Measurements from ENCODE around the gene ZNF462.
"Not testable (repeated sequence)": the region's sequence is repeated elsewhere in the genome, so short reads cannot be mapped to it uniquely, and the experiment has no call there.

The ZNF462 gene

GRCh38 chr9:106829666-106830408 is 33.1 kb upstream of the ZNF462 start:
- TF ChIP-seq, protein P1, sequence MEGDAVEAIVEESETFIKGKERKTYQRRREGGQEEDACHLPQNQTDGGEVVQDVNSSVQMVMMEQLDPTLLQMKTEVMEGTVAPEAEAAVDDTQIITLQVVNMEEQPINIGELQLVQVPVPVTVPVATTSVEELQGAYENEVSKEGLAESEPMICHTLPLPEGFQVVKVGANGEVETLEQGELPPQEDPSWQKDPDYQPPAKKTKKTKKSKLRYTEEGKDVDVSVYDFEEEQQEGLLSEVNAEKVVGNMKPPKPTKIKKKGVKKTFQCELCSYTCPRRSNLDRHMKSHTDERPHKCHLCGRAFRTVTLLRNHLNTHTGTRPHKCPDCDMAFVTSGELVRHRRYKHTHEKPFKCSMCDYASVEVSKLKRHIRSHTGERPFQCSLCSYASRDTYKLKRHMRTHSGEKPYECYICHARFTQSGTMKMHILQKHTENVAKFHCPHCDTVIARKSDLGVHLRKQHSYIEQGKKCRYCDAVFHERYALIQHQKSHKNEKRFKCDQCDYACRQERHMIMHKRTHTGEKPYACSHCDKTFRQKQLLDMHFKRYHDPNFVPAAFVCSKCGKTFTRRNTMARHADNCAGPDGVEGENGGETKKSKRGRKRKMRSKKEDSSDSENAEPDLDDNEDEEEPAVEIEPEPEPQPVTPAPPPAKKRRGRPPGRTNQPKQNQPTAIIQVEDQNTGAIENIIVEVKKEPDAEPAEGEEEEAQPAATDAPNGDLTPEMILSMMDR (IDR thresholded peaks at IDR 0.05; ENCODE audit: low read depth, low read length): no peak
- DNase-seq (ENCODE audit: extremely low read depth, low read depth): no peak

- no peak for DNase-seq (ENCODE audit: extremely low read depth, low read depth)
- TF ChIP-seq, protein P1 (IDR thresholded peaks at IDR 0.05; ENCODE audit: low read depth, low read length): no peak
These were observed 32.3 kb upstream of the ZNF462 start for GRCh38 chr9:106830527-106831150.

- DNase-seq (ENCODE audit: extremely low read depth, low read depth): no peak
- TF ChIP-seq, protein P1 (IDR thresholded peaks at IDR 0.05; ENCODE audit: low read depth, low read length): no peak
These were observed 28.1 kb upstream of the ZNF462 start for GRCh38 chr9:106834888-106835287.

- TF ChIP-seq, protein P1 (IDR thresholded peaks at IDR 0.05; ENCODE audit: low read depth, low read length): no peak
- DNase-seq (ENCODE audit: extremely low read depth, low read depth): no peak
These were observed 27.1 kb upstream of the ZNF462 start for GRCh38 chr9:106835840-106836239.

GRCh38 chr9:106843371-106843770 is 19.6 kb upstream of the ZNF462 start:
- no peak for DNase-seq (ENCODE audit: extremely low read depth, low read depth)
- TF ChIP-seq, protein P1 (IDR thresholded peaks at IDR 0.05; ENCODE audit: low read depth, low read length): no peak

GRCh38 chr9:106846307-106846706 is 16.7 kb upstream of the ZNF462 start:
- no peak for DNase-seq (ENCODE audit: extremely low read depth, low read depth)
- TF ChIP-seq, protein P1 (IDR thresholded peaks at IDR 0.05; ENCODE audit: low read depth, low read length): no peak

- TF ChIP-seq, protein P1 (IDR thresholded peaks at IDR 0.05; ENCODE audit: low read depth, low read length): no peak
- DNase-seq (ENCODE audit: extremely low read depth, low read depth): no peak
These were observed 16.1 kb upstream of the ZNF462 start for GRCh38 chr9:106846857-106847256.

GRCh38 chr9:106851640-106852039 is 11.3 kb upstream of the ZNF462 start:
- DNase-seq (ENCODE audit: extremely low read depth, low read depth): not testable (repeated sequence)
